ENCODE measurements around the gene CLSTN2. TPM values are rescaled to one million over a fixed set of nuclear protein-coding genes. Genes with fewer than 3 reads are reported as not detected.

The CLSTN2 gene
- total and polyA plus RNA-seq, 2 of the 13 experiments (the other 11 are each of a cell fraction or from before 2014, with no cell fraction given) = not detected

- 0% methylated on average over 1 of the region's 1 CpG for WGBS (ENCODE audit: low lambda C conversion rate)
- ChIA-PET POLR2A (no interaction called here), CTCF (ENCODE audit: low intra/inter-chr PET ratio, low total read pairs) (no interaction called here)
- no peak overlapping the region for H3K4me3 ChIP-seq (replicated peaks in 1 of 3; ENCODE audit: insufficient read depth in 1 of 3, low read depth in 2 of 3, low read length in 3 of 3)
- H2AFZ ChIP-seq (ENCODE audit: low read length) = no peak overlapping the region
- DNase-seq (ENCODE audit: low spot score) (no peak), FAIRE-seq (no peak), ATAC-seq (no peak)
- no peak overlapping the region for H3K9ac ChIP-seq (ENCODE audit: insufficient read depth, low read depth, low read length)
- H3K27ac ChIP-seq (ENCODE audit: extremely low read length, insufficient read depth, low read length) = no peak overlapping the region
- H3K4me2 ChIP-seq (ENCODE audit: low read depth, low read length) = no peak overlapping the region
- no peaks in the 10 kb centered on the region for H3K9me3 ChIP-seq (ENCODE audit: low read length)
- H3K4me1 ChIP-seq (ENCODE audit: insufficient read depth, low read length) = no peaks in the 10 kb centered on the region
- H3K79me2 ChIP-seq (ENCODE audit: insufficient read depth, low read length) = no peaks in the 10 kb centered on the region
- H3K27me3 ChIP-seq (ENCODE audit: control insufficient read depth in 1 of 2, insufficient read depth in 2 of 2, low read length in 2 of 2) = peaks cover 0 to 8% of the 10 kb centered on the region in 2 experiments; a peak in 1 of 5 replicates
- intact Hi-C loops (cut with micrococcal nuclease; ENCODE audit: unreplicated experiment) (no loop called here), in situ Hi-C loops (cut with HindIII; ENCODE audit: extremely low pct_ligation_motif_present, low pct_unique_long_range_greater_than_20kb) (no loop called here)
- TF ChIP-seq KMT2A (CRISPR knock-in tag; IDR thresholded peaks at IDR 0.05) = no peak
- TF ChIP-seq ZMYM3 (CRISPR knock-in tag; IDR thresholded peaks at IDR 0.05) = no peak
- TF ChIP-seq, protein P1, sequence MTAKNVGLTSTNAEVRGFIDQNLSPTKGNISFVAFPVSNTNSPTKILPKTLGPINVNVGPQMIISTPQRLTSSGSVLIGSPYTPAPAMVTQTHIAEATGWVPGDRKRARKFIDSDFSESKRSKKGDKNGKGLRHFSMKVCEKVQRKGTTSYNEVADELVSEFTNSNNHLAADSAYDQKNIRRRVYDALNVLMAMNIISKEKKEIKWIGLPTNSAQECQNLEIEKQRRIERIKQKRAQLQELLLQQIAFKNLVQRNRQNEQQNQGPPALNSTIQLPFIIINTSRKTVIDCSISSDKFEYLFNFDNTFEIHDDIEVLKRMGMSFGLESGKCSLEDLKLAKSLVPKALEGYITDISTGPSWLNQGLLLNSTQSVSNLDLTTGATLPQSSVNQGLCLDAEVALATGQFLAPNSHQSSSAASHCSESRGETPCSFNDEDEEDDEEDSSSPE (CRISPR knock-in tag; IDR thresholded peaks at IDR 0.05) = no peak
- no peak for TF ChIP-seq GPN1 (CRISPR knock-in tag; IDR thresholded peaks at IDR 0.05; ENCODE audit: borderline replicate concordance)
- no peaks in the 10 kb centered on the region for H3K36me3 ChIP-seq (replicated peaks in 1 of 2; ENCODE audit: control insufficient read depth in 1 of 2, insufficient read depth in 2 of 2, low read length in 2 of 2)
- BruUV-seq (replicated peaks) = no TSS peak
- H4K20me1 ChIP-seq (ENCODE audit: insufficient read depth, low read length) = no peaks in the 10 kb centered on the region
Observed at GRCh38 chr3:139930211-139930610, 4.8 kb upstream of the CLSTN2 start.

DNA sequence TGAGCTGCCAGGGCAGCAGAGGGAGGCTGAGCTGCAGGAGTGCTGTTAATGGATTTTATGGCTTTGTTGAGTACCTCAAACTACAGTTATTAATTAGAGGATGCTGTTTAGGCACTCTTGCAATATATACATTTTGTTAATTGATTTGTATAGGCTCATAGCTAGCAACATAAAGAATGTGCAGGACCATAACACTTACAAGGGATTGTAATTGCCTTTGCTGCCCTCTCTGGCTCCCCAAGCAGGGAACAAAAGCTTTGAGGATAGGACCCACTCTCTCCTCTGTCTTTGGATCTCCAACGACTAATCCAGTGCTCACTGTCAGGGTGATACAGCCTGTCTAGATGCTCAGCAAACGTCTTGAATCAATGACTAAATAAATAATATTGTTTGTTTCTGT is 1.2 kb upstream of the CLSTN2 start:
- no peak for DNase-seq (ENCODE audit: low spot score)
- ChIA-PET POLR2A (no interaction called here), CTCF (ENCODE audit: low intra/inter-chr PET ratio, low total read pairs) (no interaction called here)
- WGBS (ENCODE audit: low lambda C conversion rate) = 6% methylated on average over 2 of the region's 2 CpGs
- Histone ChIP-seq H3K9me3 (ENCODE audit: low read length) (no peaks in the 10 kb centered on the region), H3K4me3 (replicated peaks in 1 of 3; ENCODE audit: insufficient read depth in 1 of 3, low read depth in 2 of 3, low read length in 3 of 3) (no peak overlapping the region), H3K9ac (ENCODE audit: insufficient read depth, low read depth, low read length) (no peak overlapping the region), H3K4me1 (ENCODE audit: insufficient read depth, low read length) (no peaks in the 10 kb centered on the region), H3K4me2 (ENCODE audit: low read depth, low read length) (no peak overlapping the region), H2AFZ (ENCODE audit: low read length) (no peak overlapping the region), H3K27me3 (ENCODE audit: control insufficient read depth in 1 of 2, insufficient read depth in 2 of 2, low read length in 2 of 2) (peaks cover 4 to 26% of the 10 kb centered on the region in 2 experiments), H3K27ac (ENCODE audit: extremely low read length, insufficient read depth, low read length) (no peak overlapping the region), H3K36me3 (replicated peaks in 1 of 2; ENCODE audit: control insufficient read depth in 1 of 2, insufficient read depth in 2 of 2, low read length in 2 of 2) (no peaks in the 10 kb centered on the region), H4K20me1 (ENCODE audit: insufficient read depth, low read length) (no peaks in the 10 kb centered on the region), H3K79me2 (ENCODE audit: insufficient read depth, low read length) (no peaks in the 10 kb centered on the region)
- in situ Hi-C loops (cut with HindIII; ENCODE audit: extremely low pct_ligation_motif_present, low pct_unique_long_range_greater_than_20kb) = no loop called here
- no peak for ATAC-seq
- no peak for FAIRE-seq
- no TSS peak for BruUV-seq (replicated peaks)
- intact Hi-C loops (cut with micrococcal nuclease; ENCODE audit: unreplicated experiment) = no loop called here
- TF ChIP-seq TRAFD1 (CRISPR knock-in tag; IDR thresholded peaks at IDR 0.05; ENCODE audit: borderline replicate concordance) (no peak), NFE2L1 (CRISPR knock-in tag; IDR thresholded peaks at IDR 0.05; ENCODE audit: borderline replicate concordance) (no peak), ZNF674 (CRISPR knock-in tag; IDR thresholded peaks at IDR 0.05; ENCODE audit: low read depth) (no peak), ZNF496 (CRISPR knock-in tag; IDR thresholded peaks at IDR 0.05; ENCODE audit: insufficient replicate concordance) (no peak), RAD51 (IDR thresholded peaks at IDR 0.05; ENCODE audit: borderline replicate concordance) (no peak), ZBTB38 (CRISPR knock-in tag; IDR thresholded peaks at IDR 0.05) (no peak), ZBTB33 (CRISPR knock-in tag; IDR thresholded peaks at IDR 0.05) (no peak), HNRNPL (IDR thresholded peaks at IDR 0.05; ENCODE audit: low read depth, low read length) (no peak), ZNF430 (CRISPR knock-in tag; IDR thresholded peaks at IDR 0.05) (no peak)
